GM21381 (cell line): ENCODE measurements around the gene AACS.
"Not testable (repeated sequence)": the region's sequence is repeated elsewhere in the genome, so short reads cannot be mapped to it uniquely, and the experiment has no call there.

Experiments
- ATAC-seq: cut with Tn5 transposase; IDR thresholded peaks from one replicate; pipeline ENCODE4 v1.9.1; 2021; ENCODE audit warnings: mild to moderate bottlenecking, moderate library complexity; ENCODE audit not compliant: unreplicated experiment

The AACS gene

DNA sequence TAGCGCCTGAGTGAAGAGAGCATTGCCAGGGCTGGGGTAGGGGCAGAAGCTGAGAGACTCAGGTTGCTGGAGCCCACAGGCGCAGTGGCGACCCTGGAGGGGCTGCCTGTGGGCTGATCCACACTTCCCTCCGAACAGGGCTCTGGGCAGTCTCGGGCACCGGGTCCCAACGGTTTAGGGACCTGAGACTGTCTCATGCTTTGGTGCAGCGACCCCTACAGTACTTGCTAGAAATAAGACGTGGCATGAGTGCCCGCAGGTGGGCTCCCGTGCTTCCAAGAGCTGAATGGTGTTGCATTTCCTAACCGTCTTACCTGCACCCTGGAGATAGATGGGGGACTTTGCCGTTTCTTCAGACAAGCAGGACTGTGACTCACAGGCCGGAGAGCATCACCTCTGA lies 57.4 kb downstream of the AACS start:
- no peak for ATAC-seq

DNA sequence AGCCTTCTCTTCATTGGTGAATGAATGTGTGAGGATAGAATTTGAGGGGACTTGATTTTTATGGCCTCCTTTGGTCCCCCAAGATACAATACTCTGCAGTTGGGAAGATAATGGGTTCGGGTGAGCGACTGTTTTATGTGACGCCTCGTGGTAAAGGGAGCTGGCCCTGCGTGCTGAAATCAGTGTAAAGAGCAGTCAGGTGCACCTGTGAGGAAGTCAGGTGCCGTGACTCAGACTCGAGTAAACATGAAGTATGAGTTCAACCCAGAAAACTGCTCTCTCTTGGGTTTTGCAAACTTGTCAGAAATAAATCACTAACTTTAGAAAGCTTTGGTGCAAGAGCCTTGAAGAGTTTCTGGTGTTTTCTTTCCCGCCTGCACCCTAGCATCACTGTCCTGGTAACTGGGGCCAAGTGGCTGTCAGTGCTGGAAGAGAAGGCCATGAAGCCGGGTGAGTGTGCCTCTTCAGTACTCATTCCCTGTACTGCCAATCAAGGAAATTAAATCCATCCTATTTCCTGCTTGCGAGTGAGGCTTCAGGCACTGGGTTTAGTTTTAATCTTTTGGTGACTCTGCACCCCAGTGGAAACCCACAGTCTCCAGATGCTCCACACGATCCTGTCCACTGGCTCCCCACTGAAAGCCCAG lies 59.2 kb downstream of the AACS start:
- ATAC-seq: no peak

DNA sequence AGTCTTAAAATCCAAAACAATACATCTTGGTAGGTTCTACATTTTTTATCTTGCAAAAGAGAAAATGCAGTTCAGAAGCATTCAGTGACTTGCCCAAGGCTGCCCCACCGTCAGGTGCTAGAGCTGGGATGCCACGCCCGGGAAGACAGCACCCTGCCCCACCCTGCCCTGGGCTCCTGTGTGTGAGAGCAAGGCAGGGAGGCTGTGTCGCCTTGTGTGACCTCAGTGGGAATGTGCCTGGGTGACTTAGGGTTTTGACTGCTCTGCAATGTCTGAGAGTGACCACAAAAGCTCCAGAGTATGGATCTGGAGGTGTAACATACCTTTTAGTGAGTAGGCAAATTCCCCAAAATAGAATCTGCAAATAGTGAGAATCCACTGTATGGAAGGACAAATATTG lies 60.0 kb downstream of the AACS start:
- ATAC-seq: no peak

DNA sequence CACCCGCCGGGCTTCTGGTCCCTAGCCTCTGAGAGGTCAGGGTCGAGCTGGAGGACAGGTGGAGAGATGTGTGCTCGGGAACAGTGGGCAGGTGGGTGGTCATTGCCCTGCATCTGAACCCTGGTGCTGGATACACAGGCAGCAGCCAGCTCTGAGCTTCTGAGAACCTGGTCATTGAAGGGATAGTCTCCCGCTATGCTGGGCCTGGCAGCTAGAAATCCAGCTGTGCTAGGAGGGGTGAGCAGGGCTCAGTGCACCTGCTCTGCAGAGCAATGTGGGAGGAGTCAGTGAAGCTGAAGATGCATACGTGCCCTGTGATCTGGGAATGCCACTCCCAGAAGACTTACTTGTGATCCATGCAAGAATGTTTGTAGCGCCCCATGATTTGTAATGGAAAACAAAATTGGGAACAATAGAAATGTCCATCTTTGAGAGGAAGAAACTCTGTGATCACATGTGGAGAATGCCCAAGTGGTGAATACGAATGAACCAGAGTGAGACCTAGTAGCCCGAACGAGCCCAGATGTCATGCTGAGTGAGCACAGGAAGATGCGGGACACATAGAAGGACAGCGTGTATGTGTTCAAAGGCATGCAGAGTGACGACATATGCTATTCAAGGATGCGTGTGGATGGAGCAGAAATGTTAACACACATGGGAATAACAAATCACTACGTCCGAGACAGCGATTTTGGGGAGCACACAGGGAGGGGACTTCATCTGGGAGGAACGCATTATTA lies 63.4 kb downstream of the AACS start:
- no peak for ATAC-seq

DNA sequence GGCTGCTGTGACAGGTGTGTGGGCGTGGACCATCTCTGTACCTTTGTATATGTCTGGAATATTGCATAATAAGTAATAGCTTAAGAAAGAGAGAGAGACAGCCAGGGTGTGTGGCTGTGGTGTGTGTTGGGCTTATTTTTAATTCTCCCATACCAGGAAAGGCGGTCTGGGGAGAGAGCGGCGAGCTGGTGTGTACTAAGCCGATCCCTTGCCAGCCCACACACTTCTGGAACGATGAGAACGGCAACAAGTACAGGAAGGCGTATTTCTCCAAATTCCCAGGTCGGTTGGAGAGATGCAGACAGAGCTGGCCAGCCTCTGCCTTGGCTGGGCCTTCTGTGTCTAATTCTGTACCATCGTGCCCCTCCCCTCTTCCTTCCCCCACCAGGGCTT lies 63.9 kb downstream of the AACS start:
- no peak for ATAC-seq

DNA sequence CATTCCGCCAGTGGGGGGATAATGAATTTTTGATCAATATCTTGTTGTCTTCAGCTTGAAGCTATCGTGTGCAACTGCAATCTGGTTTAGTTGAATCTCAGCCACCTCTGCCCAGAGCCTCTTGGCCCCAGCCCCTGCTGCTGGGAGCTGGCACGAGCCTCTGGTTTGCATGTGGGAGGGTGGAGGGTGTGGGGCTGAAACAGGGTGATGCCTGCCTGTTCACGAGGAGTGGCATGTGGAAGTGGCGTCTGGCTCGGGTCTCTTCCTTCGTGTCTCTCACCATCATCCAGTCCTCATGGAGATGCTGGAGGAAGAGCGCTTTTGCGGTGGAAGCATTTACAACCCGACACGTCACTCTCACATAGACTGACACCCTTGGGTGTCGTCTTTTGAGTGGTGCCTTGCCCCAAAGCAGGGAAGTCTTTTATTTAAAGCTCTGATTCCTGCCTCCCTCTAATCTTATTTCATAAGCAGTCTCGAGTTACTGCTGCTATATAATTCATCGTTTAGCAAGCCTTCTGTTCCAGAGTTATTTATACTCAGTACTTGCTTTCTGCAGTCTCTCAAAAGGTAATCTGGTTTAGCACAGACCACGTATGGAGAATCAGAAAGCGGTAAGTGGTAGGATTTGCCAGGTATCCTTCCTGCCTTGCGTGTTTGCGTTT lies 64.5 kb downstream of the AACS start:
- no peak for ATAC-seq

DNA sequence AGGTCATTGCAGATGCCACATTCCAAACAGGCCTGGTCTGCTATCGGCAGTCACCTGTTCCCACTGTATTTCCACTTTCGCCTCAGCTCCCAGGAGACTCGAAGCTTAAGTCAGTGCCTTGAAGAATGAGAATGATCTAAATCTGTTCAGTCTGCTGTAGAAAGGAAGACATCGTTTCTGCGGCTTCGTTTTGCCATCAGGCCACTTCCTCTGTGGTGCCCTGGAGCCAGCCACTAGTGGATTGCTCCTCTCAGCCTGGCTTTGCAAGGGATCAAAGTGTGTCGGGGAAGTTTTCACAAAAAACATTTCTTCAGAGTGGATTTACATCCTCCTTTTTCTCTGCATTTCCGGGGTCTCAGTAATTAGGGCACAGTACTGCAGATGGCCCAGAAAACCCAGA lies 66.7 kb downstream of the AACS start:
- no peak for ATAC-seq

DNA sequence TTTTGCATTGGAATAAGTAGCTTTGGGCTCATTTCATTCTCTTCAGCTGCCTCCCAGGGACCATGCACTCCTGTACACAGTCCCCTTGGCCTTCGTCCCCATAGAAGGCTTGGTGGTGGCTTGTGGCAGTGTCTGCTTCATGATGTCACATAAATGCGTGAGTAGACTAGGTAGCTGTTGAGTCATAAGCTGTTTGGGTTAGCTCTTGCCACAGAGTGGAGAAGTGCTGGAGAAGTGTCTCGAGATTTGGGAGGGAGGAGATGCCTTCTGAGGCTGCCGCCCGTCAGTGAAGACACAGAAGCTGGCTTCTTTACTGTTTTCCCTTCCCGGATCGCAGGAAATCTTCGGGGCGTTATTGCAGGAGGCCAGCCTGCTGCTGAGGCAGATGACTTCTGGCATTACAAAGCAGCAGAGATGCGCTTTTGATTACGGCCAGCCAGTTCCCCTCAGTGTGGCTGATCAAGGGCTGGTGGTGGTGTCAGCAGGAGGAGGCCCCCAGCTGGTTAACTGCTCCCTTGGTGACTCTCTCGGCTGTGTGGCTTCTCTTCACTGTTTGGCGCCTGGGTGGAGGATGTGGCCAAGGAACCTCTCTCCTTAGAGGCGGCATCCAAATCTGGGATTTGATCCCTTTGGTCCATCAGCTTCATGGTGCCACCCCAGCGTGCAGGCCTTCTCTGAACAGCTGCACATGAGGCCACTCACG lies 67.6 kb downstream of the AACS start:
- no peak for ATAC-seq

DNA sequence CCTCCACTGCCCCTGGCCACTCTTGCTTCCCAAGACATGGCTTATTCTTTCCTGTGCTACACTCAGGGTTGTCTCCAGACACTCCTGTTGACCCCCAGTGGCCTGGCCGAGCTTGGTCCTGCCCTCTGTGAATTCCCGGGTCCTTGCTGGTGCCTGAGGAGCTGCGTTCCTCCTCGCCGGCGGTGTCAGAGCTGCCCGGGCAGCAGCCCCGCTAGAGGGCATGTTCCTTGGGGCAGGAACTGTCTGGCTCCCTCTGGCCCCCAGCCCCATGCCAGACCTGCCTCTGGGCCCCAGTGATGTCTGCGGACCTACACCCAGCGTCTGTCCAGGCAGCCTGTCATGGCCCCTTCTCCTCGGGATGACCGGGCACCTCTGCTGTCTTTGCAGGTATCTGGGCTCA lies 68.4 kb downstream of the AACS start:
- no peak for ATAC-seq

DNA sequence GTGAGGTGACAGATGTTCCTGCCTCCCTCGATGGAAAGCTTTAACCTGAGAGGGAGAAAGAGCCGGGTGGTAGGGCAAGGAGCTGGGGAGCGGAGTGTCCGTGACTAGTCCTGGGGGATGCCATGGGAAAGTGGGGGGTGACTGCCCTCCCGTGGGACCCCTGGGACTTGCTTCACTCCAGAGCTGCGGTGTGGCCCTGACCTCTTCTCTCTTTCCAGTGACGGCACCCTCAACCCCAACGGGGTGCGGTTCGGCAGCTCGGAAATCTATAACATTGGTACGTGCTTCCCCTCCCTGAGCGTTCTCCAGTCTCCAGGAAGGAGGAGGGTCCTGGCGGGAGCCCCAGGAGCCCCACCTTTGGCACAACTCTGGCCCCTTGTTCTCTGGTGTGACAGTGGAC lies 69.3 kb downstream of the AACS start:
- no peak for ATAC-seq

DNA sequence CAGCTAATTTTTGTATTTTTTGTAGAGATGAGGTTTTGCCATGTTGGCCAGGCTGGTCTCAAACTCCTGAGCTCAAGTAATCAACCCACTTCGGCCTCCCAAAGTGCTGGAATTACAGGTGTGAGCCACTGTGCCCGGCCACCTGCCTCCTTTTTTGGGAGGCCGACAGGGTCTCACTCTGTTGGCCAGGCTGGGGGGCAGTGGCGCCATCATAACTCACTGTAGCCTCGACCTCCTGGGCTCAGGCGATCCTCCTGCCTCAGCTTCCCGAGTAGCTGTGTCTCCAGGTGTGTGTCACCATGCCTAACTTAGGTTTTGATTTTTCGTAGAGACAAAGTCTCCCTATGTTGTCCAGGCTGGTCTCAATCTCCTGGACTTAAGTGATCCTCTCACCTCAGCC lies 70.7 kb downstream of the AACS start:
- no peak for ATAC-seq

DNA sequence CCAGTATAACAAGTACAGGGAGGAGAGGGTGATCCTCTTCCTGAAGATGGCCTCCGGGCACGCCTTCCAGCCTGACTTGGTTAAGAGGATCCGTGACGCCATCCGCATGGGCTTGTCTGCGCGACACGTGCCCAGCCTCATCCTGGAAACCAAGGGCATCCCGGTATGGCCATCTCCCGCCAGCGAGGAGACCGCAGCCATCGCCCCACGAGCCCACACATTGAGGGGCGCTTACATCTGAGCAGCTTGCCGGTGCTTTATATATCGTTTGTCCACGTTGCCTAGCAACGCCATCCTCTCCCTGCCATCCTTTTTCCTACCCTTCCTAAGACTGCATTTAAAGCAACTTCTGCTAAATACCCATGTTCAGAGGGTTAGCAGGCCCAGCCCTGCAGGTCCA lies 71.5 kb downstream of the AACS start:
- ATAC-seq: no peak

DNA sequence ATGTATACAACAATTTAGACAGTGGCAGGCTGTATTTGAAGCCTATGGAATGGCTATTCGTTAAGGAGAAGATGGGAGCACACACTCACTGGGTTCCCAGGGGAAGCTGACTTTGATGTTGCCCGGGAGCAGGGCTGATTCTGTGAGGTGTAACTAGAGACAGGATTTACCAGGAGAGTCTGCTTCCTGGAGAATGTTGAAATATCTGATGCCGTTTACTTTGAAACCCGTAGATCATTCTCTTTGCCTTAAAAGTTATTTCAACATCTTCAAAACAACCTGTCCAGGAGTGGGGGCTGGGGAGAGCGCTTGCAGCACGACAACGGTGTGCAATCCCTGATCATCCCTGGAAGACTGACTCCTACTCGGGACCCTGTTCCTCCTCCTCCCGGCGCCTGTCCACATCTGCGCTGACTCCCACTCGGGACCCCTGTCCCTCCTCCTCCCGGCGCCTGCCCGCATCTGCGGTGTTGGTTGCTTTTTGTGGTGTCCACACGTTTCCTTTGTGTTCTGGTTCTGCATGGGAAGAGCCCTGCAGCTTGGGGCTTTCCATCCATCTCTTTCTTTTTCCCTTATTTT lies 72.6 kb downstream of the AACS start:
- no peak for ATAC-seq

DNA sequence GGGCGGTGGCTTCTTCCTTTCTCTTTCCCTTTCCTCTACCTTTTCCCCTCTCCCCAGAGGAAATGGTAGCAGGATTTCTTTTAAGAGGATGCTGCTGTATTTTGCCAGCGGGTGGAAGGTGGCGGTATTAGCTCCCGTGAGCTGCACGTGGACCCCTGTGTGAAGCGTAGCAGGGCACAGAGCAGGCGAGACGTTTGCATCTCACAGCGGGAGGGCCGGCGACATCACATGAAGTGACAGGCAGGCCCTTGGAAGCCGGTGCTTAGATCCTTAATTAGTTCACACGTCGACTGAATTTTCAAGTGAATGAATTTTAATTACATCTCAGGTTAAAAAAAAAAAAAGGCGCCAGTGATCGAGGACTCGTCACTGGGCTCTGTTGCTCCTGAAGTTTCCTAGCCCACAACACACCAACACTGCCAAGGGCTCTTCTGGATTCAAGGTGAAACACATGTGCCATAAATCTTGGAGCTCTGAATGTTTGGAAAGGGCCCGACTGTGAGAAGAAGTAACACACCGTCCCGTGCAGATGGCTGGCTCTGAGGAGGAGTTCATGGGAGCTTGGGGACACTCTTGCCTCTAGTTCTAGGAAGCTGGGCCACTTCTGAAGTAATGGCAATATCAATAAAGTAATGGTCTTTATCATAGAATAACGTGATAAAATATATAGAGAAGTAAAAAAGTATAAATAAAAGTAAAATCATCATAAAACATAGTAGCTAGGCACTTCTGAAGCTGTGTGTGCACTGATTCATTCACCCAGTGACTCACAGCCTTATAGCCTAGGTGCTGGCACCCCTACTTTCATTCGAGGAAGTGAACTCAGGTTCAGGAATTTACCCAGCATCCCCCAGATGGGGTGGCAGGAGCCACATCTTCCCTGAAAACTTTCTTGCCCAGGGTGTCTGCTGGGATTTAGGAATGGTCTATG lies 75.3 kb downstream of the AACS start:
- ATAC-seq: no peak

DNA sequence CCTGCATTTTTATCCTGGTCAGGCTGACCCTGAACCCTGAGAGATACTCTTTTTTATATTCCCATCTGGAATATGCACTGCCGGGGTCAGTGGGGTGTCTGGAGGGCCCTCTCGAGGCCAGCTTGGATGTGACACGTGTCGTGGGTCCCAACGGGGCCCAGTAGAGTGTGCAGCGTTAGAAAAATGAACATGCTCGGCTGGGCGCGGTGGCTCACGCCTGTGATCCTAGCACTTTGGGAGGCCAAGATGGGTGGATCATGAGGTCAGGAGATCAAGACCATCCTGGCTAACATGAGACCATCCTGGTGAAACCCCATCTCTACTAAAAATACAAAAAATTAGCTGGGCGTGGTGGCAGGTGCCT lies 76.0 kb downstream of the AACS start:
- not testable (repeated sequence) for ATAC-seq

DNA sequence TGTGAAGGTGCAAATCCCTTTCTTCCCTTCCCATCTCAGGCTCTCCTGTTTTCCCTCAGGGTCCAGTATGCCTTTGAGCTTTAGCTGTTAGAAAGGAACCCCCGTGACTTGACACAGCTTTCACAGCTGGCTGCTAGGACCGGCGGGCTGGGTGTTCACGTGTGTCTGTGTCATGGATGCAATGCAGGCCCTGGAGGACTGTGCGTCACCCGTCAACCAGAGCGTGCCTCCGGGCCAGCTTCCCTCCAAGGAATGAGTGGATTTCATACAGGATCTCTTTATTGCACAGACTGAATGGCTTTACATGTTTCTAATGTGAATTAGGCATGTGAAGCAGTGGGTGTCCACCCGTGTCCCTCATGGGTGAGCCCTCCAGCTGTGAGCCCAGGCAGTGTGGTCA lies 77.4 kb downstream of the AACS start:
- no peak for ATAC-seq

DNA sequence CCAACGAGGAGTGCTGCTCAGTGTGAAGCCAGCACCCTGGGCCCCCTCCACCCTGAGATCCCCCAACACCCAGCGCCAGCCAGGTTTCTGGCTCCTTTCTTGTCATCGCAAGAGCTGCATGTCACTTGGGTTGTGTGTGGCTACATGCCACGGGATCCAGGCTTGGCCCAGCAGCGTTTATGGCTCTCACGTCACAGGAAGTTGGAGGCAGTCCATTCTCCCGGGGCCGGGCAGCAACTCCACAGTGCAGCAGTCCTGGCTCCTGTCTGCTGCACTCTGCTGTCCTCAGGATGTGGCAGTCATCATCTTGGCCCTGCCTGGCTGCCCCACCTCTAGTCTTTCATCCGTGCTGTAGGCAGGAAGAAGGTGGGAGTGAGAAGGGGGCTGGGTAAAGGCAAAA lies 78.3 kb downstream of the AACS start:
- no peak for ATAC-seq

DNA sequence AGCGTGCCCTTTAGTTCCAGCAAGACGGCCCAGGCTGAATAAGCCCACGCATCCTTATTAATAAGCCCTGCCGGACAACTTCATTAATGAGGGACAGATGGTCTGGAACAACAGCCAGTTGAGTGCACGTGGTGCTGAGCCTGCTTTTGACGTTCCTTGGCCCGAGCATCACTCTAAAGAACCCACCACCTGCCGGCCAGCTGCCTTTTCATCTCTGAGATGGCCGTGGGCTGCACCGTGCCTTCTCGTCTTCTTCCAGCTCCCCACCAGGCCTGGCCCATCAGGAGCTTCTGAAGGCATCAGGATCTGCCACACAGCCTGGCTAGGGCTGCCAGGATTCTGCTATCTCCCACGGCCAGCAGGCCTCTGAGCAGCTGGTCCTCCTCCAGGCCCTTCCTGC lies 80.0 kb downstream of the AACS start:
- ATAC-seq: no peak

DNA sequence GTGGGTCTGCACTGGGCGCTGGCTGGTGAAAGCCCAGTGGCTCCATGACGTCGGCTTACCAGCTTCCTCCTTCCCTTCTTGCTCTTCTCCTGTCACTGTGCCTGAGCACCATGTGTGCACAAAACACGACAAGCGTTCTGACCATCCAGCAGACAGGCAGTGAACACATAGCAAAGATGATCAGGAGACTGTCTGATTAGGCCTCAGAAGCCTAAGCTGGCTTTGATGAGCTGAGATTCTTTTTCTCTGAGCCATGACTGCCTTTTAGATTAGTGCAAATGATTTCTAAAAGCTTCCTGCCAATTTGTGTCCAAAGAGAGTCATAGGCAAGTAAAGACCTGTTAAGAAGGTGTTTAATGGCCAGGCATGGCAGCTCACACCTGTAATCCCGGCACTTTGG lies 83.1 kb downstream of the AACS start:
- no peak for ATAC-seq
